Measurements from ENCODE around the gene ABCC12.

Gene ABCC12

GRCh38 chr16:48132696-48133095, 23.1 kb downstream of the ABCC12 start:
- DNase-seq (ENCODE audit: low read depth, low spot score): no peak

GRCh38 chr16:48131201-48131935, 24.4 kb downstream of the ABCC12 start:
- DNase-seq (ENCODE audit: low read depth, low spot score): no peak

- no peak for DNase-seq (ENCODE audit: low read depth, low spot score)
These were observed 25.9 kb downstream of the ABCC12 start for GRCh38 chr16:48129926-48130325.

DNA sequence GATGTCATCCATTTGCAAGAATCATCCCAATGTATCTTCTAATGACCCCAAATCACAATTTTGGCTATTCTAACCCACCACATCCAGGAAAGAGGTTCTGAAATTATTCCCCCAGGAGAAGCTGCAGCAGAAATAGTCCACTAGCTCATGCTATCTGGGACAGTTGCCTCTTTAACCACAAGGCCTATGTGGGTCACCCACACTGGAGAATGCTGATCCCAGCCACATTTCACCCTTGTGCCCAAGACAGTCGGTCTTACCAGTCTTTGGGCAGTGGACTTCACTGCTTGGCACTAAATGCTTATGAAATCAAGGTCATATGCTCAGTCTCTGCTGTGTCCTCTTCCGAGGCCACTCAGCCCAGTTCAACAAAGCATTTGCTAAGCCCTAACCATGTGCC, 27.0 kb downstream of the ABCC12 start:
- DNase-seq (ENCODE audit: low read depth, low spot score): no peak

GRCh38 chr16:48126801-48127644, 28.8 kb downstream of the ABCC12 start:
- no peak for DNase-seq (ENCODE audit: low read depth, low spot score)

DNA sequence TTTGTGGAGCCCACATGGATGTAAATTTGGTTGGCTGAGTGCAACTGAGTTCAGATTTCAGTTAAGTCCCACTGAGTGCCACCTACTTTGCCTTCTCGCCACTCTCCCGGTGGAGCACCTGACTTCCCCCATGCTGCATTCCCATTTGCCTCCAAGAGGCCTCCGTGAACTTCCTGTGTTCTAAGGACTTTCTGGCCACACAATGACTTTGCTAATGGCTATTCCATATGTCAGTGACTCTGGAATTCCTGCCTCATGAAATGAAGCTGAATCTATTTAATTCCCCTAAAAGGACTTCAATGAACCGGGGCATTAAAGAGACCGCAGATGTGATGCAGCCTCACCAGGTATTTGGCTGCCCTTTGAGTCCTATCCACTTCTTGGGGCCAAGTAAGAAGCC, 29.9 kb downstream of the ABCC12 start:
- DNase-seq (ENCODE audit: low read depth, low spot score): no peak

- no peak for DNase-seq (ENCODE audit: low read depth, low spot score)
These were observed 31.5 kb downstream of the ABCC12 start for GRCh38 chr16:48124266-48124665.

DNA sequence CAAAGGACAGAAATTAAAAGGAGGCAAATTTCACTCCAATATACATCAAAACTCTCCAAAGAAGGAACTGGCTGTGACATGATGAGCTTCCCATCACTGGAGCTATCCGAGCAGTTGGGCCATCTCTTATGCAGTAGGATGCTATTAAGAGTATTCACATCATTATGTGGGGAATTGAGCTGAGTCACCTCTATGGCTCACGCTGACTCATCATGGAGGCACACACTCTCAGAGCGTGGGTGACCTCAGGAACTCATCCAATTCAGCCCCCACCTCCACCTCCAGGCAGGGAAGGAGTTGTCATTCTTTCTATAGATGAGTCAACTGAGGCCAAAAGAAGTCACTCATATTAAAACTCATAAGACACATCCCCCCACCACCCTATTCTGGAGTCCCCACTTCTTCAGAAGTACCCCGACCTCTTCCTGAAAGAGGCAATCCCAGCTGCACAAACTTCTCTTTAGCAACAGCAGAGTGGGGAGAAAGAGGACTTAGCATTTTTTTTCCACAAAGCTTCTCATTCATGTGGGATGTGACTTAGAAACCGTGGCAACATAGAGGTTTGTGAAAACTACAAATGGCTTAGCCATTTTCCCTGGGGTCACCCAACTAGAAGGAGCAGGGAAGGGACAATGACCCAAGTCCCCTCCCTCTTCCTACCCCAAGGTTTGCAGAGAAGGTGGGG, 32.5 kb downstream of the ABCC12 start:
- no peak for DNase-seq (ENCODE audit: low read depth, low spot score)

GRCh38 chr16:48121276-48121675, 34.5 kb downstream of the ABCC12 start:
- no peak for DNase-seq (ENCODE audit: low read depth, low spot score)

GRCh38 chr16:48118841-48119240, 37.0 kb downstream of the ABCC12 start:
- no peak for DNase-seq (ENCODE audit: low read depth, low spot score)

DNA sequence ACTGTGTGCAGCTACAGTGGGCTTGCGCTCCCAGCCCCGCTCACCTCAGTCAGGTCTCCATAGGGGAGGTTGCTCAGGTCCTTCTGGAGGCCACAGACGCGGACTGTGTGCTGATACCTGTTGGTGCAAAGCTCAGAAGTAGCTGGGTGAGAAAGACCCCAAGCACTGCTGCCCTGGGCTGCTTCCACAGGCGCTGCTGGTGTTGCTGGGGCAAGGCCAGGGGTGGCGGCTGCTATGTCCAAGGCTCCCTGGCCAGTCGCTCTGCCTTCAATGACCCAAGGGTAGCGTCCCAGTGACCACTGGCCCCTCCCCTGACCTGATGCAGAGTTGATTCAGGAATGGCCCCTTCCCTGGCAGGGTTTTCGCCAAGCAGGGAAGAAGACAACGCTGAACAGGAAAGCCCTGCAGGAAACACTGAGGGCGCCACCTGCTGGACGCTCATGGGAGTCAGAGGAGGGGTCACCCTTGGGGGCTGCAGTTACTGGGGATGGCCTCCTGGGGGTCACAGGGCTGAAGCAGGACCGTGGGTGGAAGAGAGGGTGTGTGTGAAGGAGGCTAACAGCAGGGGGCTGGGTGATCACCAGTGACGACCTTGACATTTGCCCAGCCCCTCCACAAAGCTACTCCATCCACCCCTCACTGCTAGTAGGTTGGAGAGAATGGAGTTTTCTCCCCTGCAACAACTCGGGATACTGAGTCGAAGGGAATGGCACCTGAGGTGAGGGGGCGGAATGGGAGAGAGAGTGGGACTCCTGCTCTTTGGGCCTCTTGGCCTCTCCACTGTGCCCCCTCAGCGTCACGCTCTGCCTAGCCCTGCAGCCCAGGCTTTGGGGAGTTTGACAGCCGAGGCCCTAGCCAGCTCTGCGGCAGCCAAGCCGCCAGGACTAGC, 38.3 kb downstream of the ABCC12 start:
- peak; percentile 33 for DNase-seq (ENCODE audit: low read depth, low spot score)

GRCh38 chr16:48115299-48115698, 40.5 kb downstream of the ABCC12 start:
- DNase-seq (ENCODE audit: low read depth, low spot score): no peak

DNA sequence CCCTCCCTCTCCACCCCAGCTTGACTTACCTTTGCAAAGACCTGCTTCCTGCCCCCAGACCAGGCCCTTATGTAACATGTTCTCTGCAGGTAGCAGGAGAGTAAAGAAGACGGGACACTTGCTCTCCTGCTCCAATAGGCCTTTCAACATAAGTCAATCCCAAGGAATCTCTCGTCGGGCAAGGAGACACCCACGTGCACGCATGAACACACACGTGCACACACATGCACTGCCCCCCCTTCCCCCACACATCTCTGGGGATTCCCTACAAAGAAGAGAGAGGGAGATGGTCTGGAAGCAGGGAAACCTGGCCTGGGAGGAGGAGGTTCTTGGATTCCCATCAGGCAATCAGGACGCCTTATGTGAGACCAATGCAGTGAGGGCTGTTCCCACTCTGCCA, 41.4 kb downstream of the ABCC12 start:
- no peak for DNase-seq (ENCODE audit: low read depth, low spot score)

- no peak for DNase-seq (ENCODE audit: low read depth, low spot score)
These were observed 42.3 kb downstream of the ABCC12 start for GRCh38 chr16:48113471-48113870.

DNA sequence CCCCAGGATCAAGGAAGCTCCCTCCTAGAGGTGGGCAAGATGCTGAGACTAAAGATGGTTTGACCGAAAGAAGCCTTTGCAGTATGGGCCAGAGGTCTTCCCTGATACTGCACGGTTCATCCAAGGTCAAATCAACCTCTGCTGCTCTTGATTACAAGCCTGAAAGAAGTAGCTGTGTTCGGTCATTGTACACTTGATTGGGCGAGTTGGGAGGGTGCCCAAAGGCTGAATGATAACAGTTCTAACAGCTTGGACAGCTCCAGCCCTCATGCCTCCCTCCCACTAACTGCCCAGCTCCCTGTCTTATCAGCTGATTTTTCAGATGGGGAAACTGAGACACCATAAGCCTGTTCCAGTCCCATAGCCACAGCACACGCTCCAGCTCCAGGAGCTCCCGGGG, 42.8 kb downstream of the ABCC12 start:
- DNase-seq (ENCODE audit: low read depth, low spot score): no peak

- DNase-seq (ENCODE audit: low read depth, low spot score): no peak
These were observed 43.2 kb downstream of the ABCC12 start for GRCh38 chr16:48112600-48112999.

DNA sequence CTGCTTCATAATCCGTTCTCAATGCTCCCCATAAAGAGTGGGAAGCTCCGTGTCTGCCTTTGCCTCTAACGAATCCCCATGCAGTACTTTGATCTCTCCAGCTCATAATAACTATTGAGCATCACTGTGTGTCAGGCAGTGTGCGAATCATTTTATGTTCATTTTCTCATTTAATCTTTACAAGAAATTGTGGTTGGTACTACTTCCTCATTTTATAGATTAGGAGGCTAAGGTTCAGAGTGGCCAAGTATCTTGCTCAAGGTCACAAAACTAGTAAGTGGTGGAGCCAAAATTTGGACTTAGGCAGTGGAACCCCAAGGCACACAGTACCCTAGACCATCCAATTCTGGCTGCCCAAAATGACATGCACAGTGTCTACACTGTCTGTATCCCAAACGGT, 44.8 kb downstream of the ABCC12 start:
- no peak for DNase-seq (ENCODE audit: low read depth, low spot score)

- no peak for DNase-seq (ENCODE audit: low read depth, low spot score)
These were observed 45.8 kb downstream of the ABCC12 start for GRCh38 chr16:48110000-48110399.

- DNase-seq (ENCODE audit: low read depth, low spot score): no peak
These were observed 46.3 kb downstream of the ABCC12 start for GRCh38 chr16:48109475-48109874.

DNA sequence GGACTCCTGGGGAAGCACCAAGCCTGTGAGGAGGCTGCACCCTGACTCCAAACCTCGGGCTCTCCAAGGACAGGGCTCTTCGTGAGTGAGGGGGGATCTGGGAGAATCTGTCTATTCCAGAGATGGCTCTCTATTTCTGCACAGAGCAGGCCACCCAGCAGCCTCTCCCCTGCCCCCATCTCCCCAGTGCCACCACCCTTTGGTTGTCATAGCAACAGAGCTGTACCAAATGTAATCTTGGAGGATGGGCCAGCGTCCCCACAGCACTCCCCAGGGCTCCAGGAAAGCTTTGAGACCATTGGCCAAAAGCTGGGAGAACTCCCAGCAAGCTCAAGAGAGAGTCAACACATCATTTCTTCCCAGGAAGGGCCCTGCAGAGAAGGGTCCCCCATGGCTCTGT, 49.3 kb downstream of the ABCC12 start:
- no peak for DNase-seq (ENCODE audit: low read depth, low spot score)
